Endothelial cell (in vitro differentiated cells): ENCODE measurements around the gene GLS. TPM values are rescaled to one million over a fixed set of nuclear protein-coding genes. Genes with fewer than 3 reads are reported as not detected.
"Not testable (repeated sequence)": the region's sequence is repeated elsewhere in the genome, so short reads cannot be mapped to it uniquely, and the experiment has no call there.

Experiments used
- DNase-seq: peaks from one replicate; pipeline ENCODE4 v3.0.0; 2021; ENCODE audit warnings: low spot score
- H3K27ac Mint-ChIP-seq: one replicate; pipeline ENCODE4 v1.8.0; 2021; ENCODE audit warnings: mixed read lengths, inconsistent platforms; ENCODE audit not compliant: unreplicated experiment
- H3K27me3 Mint-ChIP-seq: one replicate; pipeline ENCODE4 v1.8.0; 2021; ENCODE audit warnings: mild to moderate bottlenecking, moderate library complexity, mixed read lengths, inconsistent platforms; ENCODE audit not compliant: unreplicated experiment
- H3K36me3 Mint-ChIP-seq: one replicate; pipeline ENCODE4 v1.8.0; 2021; ENCODE audit warnings: mild to moderate bottlenecking, low read depth, mixed read lengths, inconsistent platforms; ENCODE audit not compliant: unreplicated experiment
- H3K4me1 Mint-ChIP-seq: one replicate; pipeline ENCODE4 v1.8.0; 2021; ENCODE audit warnings: mild to moderate bottlenecking, mixed read lengths, inconsistent platforms; ENCODE audit not compliant: unreplicated experiment
- H3K4me3 Mint-ChIP-seq: one replicate; pipeline ENCODE4 v1.8.0; 2021; ENCODE audit warnings: mild to moderate bottlenecking, mixed read lengths, inconsistent platforms; ENCODE audit not compliant: unreplicated experiment
- H3K9me3 Mint-ChIP-seq: one replicate; pipeline ENCODE4 v1.8.0; 2021; ENCODE audit warnings: mixed read lengths, inconsistent platforms; ENCODE audit not compliant: unreplicated experiment
- CTCF ChIP-seq: fragments of 200-600 bp; sonication (generic); IDR thresholded peaks from one replicate; pipeline ENCODE4 v1.5.0; 2021; ENCODE audit warnings: antibody characterized with exemption; ENCODE audit not compliant: unreplicated experiment
- total RNA-seq: library from RNA; stranded (reverse); fragmentation: NEBNext Ultra II Directional; extraction: Animal tissue kit (Norgen Biotek cat#: 25700); gene quantifications from one replicate; pipeline ENCODE4 v1.2.1, GENCODE V29; 2021; ENCODE audit not compliant: unreplicated experiment

GLS gene
- total RNA-seq, 1 donor from 2014 or later, result 130 TPM

- Mint-ChIP-seq H3K9me3 (no peaks in the 10 kb centered on the region), H3K4me3 (peak overlapping the region; percentile 96), H3K27me3 (peaks cover 4% of the 10 kb centered on the region), H3K4me1 (peaks cover 26% of the 10 kb centered on the region), H3K27ac (peak overlapping the region; percentile 99), H3K36me3 (peaks cover 13% of the 10 kb centered on the region)
- TF ChIP-seq CTCF, result no peak
- DNase-seq, result no peak
Measured at GRCh38 chr2:190882411-190882766, 1.8 kb downstream of the GLS start.

DNA sequence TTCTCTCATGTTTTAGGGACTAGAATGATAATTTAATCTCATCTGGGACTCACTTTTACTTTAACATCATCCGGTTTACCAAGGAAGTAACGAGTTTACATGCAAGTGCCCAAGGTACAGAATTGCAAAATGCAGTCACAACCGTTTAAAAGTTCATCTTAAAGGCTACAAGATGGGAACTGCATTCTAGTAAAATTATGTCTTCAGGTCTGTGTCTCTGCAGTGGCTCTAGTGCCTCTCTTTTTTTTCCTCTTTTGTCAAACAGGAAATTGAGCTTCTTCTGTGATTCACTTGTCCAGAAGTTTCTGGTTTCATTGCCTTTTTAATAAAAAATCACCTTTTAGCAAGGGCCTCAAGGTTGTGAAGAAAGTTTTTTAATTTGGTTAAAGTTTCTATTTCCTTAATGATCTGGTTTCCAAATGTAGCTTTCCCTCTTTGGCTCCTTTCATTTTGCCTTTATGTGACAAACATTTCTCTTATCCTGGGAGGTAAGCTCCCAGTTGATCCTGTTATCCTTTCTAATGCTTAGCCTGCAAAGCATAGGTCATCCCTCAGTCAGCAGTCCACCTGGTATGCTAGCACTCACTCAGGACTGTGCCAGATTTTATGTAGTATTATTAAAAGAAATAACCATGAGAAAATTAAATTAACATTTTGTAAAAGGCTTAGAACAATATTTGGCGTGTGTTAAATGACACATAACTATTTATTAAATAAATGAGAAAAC lies 2.4 kb downstream of the GLS start:
- no peak for TF ChIP-seq CTCF
- H3K36me3 Mint-ChIP-seq, result peaks cover 13% of the 10 kb centered on the region

DNA sequence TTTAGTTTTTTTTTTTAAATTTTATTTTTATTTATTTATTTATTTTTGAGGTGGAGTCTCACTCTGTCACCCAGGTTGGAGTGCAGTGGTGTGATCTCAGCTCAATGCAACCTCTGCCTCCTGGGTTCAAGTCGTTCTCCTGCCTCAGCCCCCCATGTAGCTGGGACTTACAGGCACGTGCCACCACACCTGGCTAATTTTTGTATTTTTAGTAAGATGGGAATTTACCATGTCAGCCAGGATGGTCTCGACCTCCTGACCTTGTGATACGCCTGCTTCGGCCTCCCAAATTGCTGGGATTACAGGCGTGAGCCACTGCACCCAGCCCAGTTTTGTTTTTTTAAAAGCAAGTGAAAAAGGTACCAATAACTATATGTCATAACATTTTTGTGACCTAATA lies 5.2 kb downstream of the GLS start:
- H3K27me3 Mint-ChIP-seq, H3K4me3 Mint-ChIP-seq, H3K27ac Mint-ChIP-seq, DNase-seq, H3K9me3 Mint-ChIP-seq: not testable (repeated sequence)
- H3K36me3 Mint-ChIP-seq, result peaks cover 13% of the 10 kb centered on the region
- peaks cover 41% of the 10 kb centered on the region for H3K4me1 Mint-ChIP-seq

More for the DNA sequence above, 2.4 kb downstream of the GLS start:
- DNase-seq, result no peak
- peak overlapping the region; percentile 96 for H3K4me3 Mint-ChIP-seq
- H3K4me1 Mint-ChIP-seq, result peaks cover 30% of the 10 kb centered on the region
- peaks cover 4% of the 10 kb centered on the region for H3K27me3 Mint-ChIP-seq
- H3K9me3 Mint-ChIP-seq, result no peaks in the 10 kb centered on the region
- peak overlapping the region; percentile 99 for H3K27ac Mint-ChIP-seq

DNA sequence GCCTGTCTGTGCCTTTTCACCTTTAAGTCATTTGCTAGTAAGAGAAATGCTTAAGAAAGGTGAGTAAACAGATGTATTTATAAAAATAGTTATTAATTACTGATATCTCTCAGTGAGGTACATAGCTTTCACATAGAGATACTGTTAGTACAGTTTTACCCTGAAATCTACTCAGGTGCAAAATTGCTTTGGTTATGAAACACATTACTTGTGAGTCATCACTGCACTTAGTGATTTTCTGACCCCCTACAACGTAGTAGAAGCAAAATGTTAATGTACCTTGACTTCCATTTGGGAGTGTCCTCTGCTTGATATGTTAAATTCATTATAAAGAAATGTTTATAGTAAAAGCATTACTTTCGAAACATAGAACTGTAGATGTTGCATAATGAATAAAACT lies 6.5 kb downstream of the GLS start:
- DNase-seq, result no peak
- H3K4me3 Mint-ChIP-seq, result no peak overlapping the region
- H3K27ac Mint-ChIP-seq, result no peak overlapping the region
- H3K9me3 Mint-ChIP-seq, result no peaks in the 10 kb centered on the region
- no peak for TF ChIP-seq CTCF
- H3K36me3 Mint-ChIP-seq, result peaks cover 8% of the 10 kb centered on the region
- H3K27me3 Mint-ChIP-seq, result peaks cover 3% of the 10 kb centered on the region
- peaks cover 40% of the 10 kb centered on the region for H3K4me1 Mint-ChIP-seq

GRCh38 chr2:190888449-190888848 lies 7.8 kb downstream of the GLS start:
- no peaks in the 10 kb centered on the region for H3K9me3 Mint-ChIP-seq
- peak overlapping the region; percentile 40 for H3K4me3 Mint-ChIP-seq
- peak overlapping the region; percentile 68 for H3K27ac Mint-ChIP-seq
- no peaks in the 10 kb centered on the region for H3K36me3 Mint-ChIP-seq
- H3K4me1 Mint-ChIP-seq, result peaks cover 31% of the 10 kb centered on the region
- no peak for TF ChIP-seq CTCF
- H3K27me3 Mint-ChIP-seq, result peaks cover 1% of the 10 kb centered on the region
- no peak for DNase-seq
